GM12873 (cell line): Measurements from ENCODE around the gene YIPF7.
A peak's percentile ranks its signal among the peaks of the same experiment; 100 is the strongest.

Experiments used
- TF ChIP-seq, protein P1 (sequence below): IDR thresholded peaks from 2 replicates; pipeline ENCODE4 v1.5.1; 2012; ENCODE audit warnings: low read depth, mild to moderate bottlenecking, moderate library complexity, low read length, control low read depth; ENCODE audit not compliant: insufficient read depth; ENCODE audit errors: missing control alignments

Gene YIPF7

DNA sequence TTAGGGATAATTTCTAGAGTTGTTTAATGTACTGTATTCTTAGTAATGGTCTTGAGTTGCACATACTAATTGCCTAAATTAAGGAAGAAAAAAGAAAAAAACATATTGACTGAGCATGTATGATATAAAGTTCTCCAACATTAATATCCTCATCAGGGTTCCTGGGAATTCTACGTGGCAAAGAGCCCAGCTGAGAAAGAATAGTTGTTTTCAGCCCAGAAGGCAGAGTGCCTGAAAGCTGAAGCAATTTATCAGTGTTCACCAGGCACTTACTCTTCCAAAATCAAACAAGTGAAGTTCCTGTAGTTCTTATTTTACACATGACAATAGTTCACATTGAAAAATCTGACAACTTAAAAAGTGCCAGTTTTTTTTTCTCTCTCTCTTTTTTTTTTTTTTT lies 27.7 kb downstream of the YIPF7 start:
- TF ChIP-seq, protein P1, sequence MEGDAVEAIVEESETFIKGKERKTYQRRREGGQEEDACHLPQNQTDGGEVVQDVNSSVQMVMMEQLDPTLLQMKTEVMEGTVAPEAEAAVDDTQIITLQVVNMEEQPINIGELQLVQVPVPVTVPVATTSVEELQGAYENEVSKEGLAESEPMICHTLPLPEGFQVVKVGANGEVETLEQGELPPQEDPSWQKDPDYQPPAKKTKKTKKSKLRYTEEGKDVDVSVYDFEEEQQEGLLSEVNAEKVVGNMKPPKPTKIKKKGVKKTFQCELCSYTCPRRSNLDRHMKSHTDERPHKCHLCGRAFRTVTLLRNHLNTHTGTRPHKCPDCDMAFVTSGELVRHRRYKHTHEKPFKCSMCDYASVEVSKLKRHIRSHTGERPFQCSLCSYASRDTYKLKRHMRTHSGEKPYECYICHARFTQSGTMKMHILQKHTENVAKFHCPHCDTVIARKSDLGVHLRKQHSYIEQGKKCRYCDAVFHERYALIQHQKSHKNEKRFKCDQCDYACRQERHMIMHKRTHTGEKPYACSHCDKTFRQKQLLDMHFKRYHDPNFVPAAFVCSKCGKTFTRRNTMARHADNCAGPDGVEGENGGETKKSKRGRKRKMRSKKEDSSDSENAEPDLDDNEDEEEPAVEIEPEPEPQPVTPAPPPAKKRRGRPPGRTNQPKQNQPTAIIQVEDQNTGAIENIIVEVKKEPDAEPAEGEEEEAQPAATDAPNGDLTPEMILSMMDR: no peak

DNA sequence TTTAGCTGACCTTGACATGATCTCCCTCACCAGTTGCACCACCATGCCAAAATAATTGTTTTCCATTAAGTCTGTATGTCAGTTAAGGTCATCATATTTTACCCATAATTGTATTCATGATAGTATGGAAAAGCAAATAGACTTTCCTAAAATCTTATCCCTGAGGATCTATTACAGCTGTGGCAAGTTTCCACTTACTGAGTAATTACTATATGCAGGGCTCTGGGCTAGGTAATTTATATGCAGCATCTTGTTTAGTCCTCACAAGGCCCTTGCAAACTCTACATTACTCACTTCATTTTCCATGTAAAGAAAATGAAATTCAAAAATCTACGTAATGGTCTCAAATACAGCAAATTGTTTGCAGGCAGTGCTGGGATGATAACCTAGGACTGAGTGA lies 34.8 kb downstream of the YIPF7 start:
- TF ChIP-seq, protein P1: no peak

DNA sequence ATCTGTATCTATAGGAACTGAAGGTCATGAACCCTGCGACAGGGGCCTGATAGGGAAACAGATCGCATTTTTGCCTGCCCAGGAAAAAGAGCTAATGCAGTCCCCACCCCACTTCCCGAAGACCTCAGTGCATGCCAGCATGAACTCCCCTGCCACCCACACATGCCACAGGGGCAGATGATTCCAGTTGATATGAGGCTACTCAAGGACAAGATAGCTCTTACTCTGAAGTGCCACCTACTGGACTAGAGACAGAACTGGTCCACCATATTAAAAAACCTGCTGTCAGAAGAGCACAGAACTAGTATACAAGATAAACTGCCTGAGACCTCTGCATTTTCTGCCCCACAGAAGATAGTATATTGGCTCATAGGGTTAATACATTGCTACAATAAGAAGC lies 68.0 kb downstream of the YIPF7 start:
- TF ChIP-seq, protein P1: peak; percentile 58

GRCh38 chr4:44580231-44580630 lies 71.2 kb downstream of the YIPF7 start:
- TF ChIP-seq, protein P1: no peak

DNA sequence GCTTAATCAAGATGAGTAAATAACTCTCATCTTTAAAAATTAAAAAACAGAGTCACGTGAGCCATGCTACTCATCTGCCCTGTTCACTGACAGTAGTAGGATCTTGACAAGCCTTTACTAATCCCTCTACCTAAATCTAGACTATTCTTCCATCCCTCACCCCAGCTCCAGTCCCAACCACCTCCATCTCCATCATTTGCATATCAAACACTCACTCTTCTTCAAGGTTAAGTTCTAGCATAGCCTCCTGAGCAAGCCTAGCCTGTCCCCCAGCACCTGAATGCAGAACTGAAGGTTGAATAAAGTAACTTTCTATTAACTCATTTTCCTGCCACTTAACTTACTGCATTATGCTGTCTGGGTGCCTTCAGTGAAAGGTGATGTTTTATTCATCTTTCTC lies 72.5 kb downstream of the YIPF7 start:
- TF ChIP-seq, protein P1: no peak
